Retinal pigment epithelial cell (primary cell): Measurements from ENCODE around the gene CFAP119.

ENCODE experiments used
- DNase-seq: peaks from one replicate; pipeline ENCODE4 v3.0.0-alpha.2; 2010; ENCODE audit warnings: low read depth
- H3K4me3 ChIP-seq: 2 replicates; pipeline ENCODE4 v1.5.1; 2011; ENCODE audit warnings: mild to moderate bottlenecking, low read length, control low read depth, moderate library complexity
- TF ChIP-seq, protein P1 (sequence below): conservative IDR thresholded peaks from 2 replicates; pipeline ENCODE4 v1.5.1; 2011; ENCODE audit warnings: low read depth, low read length, control low read depth, inconsistent platforms

The CFAP119 gene

DNA sequence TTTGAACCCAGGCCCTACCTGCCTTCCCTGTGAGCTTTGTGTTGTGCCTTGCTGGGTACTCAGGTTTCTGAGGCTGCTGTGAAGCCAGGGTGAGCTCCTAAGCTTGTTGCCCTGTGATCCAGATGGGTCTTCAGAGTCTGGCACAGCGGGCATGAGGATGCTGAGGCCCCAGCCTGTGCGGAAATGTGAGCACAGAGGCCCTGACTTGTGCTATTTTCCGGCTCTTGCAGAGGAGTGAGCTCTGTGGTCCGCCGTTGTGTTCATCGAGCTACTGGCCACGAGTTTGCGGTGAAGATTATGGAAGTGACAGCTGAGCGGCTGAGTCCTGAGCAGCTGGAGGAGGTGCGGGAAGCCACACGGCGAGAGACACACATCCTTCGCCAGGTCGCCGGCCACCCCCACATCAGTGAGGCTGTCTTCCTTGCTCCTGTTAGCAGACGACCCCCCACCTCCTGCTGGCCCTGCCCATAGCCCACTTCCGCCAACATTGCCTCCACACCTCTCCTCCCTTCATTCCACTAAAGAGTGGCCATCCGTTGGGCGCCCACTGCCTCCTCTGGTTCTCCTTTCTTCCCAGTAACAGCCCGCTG lies 10.9 kb downstream of the CFAP119 start:
- TF ChIP-seq, protein P1, sequence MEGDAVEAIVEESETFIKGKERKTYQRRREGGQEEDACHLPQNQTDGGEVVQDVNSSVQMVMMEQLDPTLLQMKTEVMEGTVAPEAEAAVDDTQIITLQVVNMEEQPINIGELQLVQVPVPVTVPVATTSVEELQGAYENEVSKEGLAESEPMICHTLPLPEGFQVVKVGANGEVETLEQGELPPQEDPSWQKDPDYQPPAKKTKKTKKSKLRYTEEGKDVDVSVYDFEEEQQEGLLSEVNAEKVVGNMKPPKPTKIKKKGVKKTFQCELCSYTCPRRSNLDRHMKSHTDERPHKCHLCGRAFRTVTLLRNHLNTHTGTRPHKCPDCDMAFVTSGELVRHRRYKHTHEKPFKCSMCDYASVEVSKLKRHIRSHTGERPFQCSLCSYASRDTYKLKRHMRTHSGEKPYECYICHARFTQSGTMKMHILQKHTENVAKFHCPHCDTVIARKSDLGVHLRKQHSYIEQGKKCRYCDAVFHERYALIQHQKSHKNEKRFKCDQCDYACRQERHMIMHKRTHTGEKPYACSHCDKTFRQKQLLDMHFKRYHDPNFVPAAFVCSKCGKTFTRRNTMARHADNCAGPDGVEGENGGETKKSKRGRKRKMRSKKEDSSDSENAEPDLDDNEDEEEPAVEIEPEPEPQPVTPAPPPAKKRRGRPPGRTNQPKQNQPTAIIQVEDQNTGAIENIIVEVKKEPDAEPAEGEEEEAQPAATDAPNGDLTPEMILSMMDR: no peak
- H3K4me3 ChIP-seq: no peak overlapping the region
- DNase-seq: no peak

DNA sequence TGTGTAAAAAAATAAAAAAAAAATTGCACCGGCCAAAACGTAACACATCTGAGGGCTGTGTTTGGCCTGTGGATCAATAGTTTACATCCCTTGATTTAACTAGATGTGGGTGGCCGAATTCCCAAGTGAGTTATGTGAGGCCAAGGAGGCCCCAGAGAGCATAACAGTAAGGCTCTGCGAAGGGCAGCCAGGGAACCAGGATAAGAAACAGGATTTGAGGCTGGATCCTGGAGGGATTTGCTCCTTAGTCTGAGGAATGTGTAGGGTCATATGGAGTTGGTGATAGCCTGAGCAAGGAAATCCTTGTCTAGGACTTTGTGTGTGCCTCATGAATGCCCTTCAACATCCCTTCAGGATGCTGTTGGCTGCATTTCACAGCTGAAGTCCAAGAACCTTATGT lies 11.7 kb downstream of the CFAP119 start:
- TF ChIP-seq, protein P1: no peak
- DNase-seq: no peak
- no peak overlapping the region for H3K4me3 ChIP-seq

DNA sequence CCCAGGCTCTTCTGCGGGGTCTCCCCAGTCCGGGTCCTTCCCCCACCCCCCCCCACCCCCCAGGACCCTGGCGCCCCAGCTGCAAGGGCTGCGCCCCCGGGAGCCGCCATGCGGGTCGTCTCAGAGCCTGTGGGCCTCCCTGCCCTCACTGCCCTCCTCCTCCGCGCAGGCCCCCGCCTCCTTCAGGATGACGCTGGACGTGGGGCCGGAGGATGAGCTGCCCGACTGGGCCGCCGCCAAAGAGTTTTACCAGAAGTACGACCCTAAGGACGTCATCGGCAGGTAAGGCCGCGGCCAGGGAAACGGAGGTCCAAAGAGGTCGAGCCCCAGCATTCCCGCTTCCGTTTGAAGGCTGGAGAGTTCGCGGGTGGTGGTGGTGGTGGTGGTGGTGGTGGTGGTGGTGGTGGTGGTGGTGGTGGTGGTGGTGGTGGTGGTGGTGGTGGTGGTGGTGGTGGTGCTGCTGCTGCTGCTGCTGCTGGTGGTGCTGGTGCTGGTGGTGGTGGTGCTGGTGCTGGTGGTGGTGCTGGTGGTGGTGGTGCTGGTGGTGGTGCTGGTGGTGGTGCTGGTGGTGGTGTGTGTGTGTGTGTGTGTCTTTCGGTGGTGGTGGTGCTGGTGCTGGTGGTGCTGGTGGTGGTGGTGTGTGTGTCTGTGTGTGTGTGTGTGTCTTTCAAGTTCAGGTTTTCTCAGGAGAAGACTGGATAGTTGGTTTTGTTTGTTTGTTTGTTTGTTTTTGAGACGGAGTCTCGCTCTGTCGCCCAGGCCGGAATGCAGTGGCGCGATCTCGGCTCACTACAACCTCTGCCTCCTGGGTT lies 13.0 kb downstream of the CFAP119 start:
- H3K4me3 ChIP-seq: peak overlapping the region; percentile 75
- DNase-seq: no peak
- TF ChIP-seq, protein P1: no peak

DNA sequence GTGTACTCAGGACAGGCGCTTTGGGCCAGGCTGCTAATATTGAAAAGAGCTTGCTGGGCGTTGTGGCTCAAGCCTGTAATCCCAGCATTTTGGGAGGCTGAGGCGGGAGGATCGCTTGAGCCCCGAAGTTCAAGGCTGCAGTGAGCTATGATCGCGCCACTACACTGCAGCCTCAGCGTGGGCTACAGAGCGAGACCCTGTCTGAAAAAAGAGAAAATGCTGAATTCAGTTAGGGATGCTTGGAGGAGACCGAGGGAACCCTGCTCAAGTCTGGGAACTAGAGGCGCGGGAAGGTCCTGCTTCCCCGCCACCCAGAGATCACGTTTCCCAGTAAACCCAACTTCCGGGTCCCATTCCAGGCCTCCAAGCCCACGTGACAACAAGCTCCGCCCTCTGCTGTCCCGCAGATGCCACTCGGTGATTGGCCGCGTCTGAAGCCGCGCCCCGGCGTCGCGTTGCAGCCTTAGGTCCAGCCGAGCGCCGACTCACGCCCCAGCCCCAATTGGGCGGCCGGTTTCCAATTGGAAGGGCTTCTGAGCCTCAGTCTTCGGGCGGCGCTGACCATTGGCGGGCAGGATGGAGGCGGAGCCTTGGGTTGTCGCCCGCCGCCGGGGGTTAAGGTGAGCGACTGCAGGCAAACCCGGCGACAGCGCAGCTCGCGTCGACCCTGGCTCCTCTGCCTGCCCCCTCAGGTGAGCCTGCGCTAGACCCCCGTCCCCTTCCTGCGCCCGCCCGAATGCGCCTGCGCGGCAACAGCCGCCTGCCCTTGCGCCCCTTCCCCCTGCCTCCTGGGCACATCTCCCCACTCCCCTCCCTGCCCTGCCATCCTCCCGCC lies 13.8 kb downstream of the CFAP119 start, which contains the start of gene PHKG2:
Gene PHKG2 (plus strand): TSS at position 627 of the 835 bp plus-strand sequence. CDS start 396 bp downstream, outside the sequence.
- H3K4me3 ChIP-seq: peak within 1 kb of the TSS; percentile 75
- DNase-seq: peak; percentile 95
- TF ChIP-seq, protein P1: no peak

DNA sequence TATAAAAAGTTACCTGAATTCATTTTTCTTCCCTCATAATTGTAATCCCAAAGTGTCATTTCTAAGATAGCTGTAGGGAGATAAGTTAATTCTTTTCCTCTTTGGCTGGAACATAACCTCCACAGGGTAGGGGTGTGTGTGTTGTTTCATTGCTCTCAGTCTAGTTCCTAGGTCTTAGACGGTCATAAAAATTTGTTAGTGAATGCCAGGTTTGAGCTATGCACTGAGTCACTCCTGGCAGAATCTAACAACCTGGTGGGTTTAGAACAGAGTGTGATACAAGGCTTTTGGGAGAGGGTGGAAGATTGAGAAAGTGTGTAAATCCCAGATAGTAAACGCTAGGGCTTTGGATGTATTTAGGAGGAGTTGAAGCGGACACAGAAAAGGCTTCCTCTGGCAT lies 14.5 kb downstream of the CFAP119 start:
- DNase-seq: no peak
- H3K4me3 ChIP-seq: peak overlapping the region; percentile 75
- TF ChIP-seq, protein P1: no peak

DNA sequence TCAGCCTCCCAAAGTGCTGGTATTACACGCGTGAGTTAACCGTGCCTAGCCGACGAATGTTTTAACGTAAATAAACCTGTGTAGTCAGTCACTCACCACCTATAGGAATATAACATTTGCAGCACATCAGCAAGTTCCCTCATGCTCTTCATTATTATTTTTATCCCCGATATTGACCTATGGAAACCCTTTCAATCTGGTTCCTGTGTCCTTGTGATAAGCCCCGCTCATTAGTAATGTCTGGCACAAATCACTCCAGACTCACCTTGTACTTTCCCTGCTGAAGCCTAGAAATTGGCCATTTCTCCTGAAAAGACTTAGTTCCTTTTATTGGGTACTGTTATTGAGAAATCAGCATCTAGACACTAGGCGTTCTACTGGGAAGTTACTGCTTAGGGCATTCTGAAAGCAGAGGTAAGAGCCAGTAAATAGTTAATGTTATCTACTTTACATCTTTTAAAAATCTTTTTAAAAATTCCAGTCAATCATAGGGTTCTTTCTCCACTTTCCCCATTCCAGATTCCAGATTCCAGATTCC lies 15.2 kb downstream of the CFAP119 start:
- H3K4me3 ChIP-seq: no peak overlapping the region
- DNase-seq: no peak
- TF ChIP-seq, protein P1: no peak
